ENCODE data around the gene CFAP43. TPM values are rescaled to one million over a fixed set of nuclear protein-coding genes. Genes with fewer than 3 reads are reported as not detected.

The CFAP43 gene
- total and polyA plus RNA-seq, 2 of the 8 experiments (the other 6 are each of a cell fraction or from before 2014, with no cell fraction given), result 0.11 to 0.27 TPM

DNA sequence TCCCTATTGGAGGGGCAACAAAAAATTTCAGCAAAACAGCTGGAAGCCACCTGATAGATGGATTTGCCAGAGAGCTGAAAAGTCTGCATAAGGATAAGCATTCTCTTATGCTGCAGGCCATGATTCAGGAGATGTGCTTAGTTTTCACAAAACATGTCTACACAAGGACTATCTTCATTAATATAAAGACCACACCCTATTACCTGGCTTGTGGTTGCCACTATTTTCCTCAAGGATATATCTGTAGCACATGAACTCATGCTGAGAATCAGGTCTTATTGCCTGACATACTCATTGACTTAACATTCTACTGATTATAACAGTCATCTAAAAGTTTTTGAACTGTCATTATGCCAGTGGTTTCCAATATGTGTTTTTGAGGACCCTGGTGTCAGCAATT is 139.4 kb downstream of the CFAP43 start (continued):
- TF ChIP-seq TAF1 (IDR thresholded peaks at IDR 0.05; ENCODE audit: low read depth, low read length), result no peak
- TF ChIP-seq JUN (IDR thresholded peaks at IDR 0.05; ENCODE audit: low read depth, low read length), result no peak
- no peak for TF ChIP-seq POU5F1 (IDR thresholded peaks at IDR 0.05; ENCODE audit: low read depth, low read length)
- no peak for TF ChIP-seq BACH1 (IDR thresholded peaks at IDR 0.05; ENCODE audit: low read length)
- TF ChIP-seq TCF12 (IDR thresholded peaks at IDR 0.05; ENCODE audit: low read depth, low read length), result no peak

Measured in H1 (cell line).